Stimulated activated CD4-positive, alpha-beta T cell treated with anti-CD3 and anti-CD28 coated beads, TNF-alpha, amount 100 ng/mL, for 1 hour (primary cell): ENCODE results near the gene TTC23L.
A peak's percentile ranks its signal among the peaks of the same experiment; 100 is the strongest.

Source experiments
- DNase-seq, 3 donors: peaks; one replicate each; pipeline ENCODE4 v3.0.0-alpha.2; 2020; ENCODE audit warnings: low read depth in 3 of 3, low spot score in 1 of 3

The TTC23L gene

DNA sequence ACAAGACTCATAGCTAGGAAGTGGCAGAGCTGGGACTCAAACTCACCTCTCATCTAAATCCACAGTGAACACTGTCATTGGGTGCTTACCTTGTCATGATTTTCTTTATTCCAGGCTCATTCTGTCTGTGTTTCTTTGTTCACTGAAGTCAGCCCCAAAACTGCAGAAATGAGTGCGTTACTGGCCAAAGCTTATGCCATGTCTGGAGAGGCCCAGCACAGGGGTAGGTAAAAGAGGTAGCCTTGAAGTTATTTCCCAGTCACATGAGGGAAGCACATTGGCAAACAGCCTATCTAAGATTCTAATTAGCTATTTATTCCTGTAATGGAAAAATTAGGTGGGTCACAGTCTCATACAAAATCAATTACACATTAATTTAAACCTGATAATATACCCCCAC, 29.8 kb downstream of the TTC23L start:
- no peak for DNase-seq

- DNase-seq: no peak
Observed at GRCh38 chr5:34869256-34869655, 30.3 kb downstream of the TTC23L start.

- no peak for DNase-seq
Observed at GRCh38 chr5:34870382-34870781, 31.4 kb downstream of the TTC23L start.

GRCh38 chr5:34876275-34876674, 37.3 kb downstream of the TTC23L start:
- DNase-seq: no peak

DNA sequence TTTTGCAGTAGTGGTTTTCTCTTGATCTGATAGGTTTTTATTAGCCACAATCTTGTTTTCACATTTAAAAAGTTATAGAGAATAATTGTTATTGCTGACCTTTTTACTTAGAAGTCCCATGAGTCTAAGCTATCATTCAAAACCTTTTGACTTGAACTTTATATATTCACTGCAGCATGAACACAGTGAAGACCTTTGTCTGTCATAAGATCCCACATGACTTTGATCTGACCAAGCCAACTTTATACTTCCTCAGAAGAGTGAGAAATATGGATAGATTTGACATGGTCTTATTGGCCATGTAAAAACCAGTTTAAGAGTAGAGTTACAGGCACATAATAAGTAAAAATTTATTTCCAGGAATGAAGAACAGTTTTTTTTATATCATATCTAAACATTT, 42.3 kb downstream of the TTC23L start:
- no peak for DNase-seq

GRCh38 chr5:34886392-34887119, 47.6 kb downstream of the TTC23L start:
- DNase-seq: no peak

DNA sequence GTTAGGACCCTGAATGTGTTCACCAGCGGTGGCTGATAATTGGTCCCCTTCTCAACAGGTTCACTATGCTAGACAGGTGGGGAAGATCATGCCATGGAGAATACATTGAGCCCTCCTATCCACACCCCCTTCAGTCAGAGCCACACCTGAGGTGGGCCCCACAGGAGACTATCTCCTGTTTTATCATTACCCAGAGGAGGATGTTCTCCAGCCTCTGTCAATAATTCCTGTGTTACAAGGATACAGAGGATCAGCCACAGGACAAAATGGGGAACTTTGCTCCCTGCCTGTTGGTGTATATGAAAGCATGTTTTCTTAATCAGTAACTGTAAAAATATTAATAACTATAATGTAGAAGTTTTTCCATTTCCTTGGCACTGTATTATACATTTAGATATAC, 50.4 kb downstream of the TTC23L start:
- DNase-seq: no peak

DNA sequence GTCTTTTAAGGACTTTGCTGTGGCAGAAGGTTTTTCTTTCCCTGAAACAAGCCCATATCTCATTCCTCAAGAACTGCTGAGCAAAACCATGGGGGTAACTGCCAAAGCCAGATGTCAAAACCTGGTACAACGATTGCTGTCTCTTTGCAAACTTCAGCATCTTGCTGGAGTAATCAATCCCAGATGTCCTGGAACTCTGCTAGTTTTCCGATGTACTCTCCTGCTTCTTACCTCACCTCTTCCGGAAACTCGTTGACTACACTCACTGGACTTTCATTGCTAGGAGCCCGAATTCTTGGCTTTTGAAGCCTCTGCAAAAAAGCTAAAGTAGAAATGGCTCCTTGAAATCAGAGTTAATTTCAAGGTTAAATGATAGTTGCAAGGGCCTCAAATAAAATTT, 53.0 kb downstream of the TTC23L start:
- no peak for DNase-seq

DNA sequence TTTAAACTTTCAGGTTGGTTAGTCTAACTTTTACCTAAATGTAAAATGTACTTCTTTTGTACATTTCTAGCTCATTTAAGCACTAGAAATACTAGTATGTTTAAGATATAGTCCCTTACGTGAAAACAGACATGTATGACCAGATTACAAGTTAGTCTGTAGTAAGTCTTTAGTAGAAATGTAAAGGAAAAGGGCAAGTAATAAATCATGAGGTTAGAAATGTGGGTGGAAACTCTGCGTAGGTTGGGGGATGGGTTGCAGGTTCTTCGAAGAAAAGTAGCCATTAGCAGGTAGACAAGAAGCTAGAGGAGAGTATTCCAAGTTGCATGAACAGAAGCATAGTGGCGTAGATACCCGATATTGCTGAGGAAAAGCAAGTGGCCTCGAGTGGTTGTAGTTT, 53.5 kb downstream of the TTC23L start:
- no peak for DNase-seq

GRCh38 chr5:34894716-34895115, 55.8 kb downstream of the TTC23L start:
- DNase-seq: no peak

- DNase-seq: no peak
Observed at GRCh38 chr5:34895641-34896419, 56.9 kb downstream of the TTC23L start.

DNA sequence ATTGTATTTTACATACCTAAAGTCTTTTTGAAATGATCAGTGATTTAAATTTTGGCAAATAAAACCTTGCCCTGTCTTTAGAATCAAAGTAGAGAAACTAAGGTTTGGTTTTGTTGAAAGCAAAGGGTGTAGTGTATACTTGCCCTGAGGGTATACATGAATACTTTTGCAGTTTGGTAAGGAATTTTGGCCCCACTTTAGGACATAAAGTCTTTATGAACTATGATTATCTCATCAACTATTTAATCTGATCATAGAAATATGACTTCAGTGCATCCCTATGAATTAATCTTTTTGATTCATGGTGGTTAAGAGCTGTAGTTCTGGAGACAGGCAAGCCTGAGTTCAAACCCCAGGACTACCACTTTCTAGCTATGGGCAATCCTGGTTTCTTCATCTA, 58.7 kb downstream of the TTC23L start:
- DNase-seq: no peak

DNA sequence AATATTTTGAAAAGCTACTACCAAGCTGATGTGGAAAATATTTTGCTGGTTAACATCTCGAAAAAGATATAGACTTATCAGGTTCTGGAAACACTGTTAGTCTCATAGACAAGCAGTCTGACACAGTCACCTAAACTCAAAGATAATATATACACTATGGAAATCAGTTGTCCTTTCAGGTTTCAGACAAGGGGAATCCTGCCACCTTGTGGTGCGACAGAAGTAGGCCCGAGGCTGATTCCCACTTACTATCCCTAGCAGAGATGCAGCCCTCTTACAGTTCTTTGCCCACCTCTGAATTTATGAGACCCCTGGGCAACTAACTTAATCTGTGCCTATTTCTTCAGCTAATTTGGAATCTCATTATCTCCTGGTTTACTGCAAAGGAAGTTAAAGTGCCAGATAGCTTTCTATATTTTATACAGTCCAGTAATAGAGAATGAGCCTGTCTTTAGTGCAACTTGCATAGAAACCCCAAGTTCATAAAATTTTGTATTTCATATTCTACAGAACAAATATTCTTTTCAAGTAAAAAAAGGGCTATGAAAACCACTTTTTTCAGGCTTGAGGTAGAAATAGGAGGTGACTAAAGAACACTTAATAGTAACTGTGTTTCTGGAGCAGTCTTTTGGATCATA, 59.4 kb downstream of the TTC23L start:
- peak; percentile 27 to 39 (median 33) for DNase-seq

DNA sequence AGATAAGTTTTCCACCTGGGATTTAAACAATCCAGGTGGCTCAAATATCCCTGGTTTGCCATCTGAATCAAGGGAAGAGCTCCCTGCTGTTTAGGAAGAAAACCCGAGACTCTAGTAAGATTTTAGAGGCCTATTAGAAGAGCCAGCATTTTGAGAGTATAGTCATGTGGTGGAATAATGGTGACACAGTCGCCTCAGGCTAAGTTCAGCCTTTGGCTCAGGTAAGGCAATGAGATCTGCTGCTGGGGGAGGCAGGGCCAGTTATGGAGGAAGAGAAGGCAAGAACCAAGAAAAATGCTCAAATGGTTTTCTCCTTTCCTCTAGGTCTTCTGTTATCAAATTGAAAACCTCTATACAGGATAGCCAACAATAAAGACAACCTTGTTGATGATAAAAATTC, 60.1 kb downstream of the TTC23L start:
- DNase-seq: no peak

- DNase-seq: no peak
Observed at GRCh38 chr5:34900652-34901051, 61.7 kb downstream of the TTC23L start.

- no peak for DNase-seq
Observed at GRCh38 chr5:34903260-34903659, 64.3 kb downstream of the TTC23L start.

DNA sequence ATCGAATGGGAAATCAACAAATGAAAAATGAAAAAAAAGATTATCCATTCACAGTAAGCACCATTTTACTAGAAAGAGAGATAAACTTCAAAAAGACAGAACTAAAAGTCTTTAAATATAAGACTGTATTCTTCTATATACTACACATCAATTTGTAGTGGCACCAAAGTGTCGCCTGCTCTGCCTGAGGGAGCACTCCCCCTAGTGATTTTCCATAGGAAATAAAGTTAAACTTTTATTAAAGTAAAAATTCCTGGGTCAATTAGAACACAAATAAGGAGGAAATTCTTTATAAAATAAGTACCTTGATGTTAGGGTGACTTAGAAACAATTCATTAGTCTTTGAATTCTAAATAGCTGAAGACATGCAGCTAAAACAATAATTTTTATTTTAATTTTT, 66.6 kb downstream of the TTC23L start:
- DNase-seq: no peak

GRCh38 chr5:34913072-34913471, 74.1 kb downstream of the TTC23L start:
- DNase-seq: no peak

DNA sequence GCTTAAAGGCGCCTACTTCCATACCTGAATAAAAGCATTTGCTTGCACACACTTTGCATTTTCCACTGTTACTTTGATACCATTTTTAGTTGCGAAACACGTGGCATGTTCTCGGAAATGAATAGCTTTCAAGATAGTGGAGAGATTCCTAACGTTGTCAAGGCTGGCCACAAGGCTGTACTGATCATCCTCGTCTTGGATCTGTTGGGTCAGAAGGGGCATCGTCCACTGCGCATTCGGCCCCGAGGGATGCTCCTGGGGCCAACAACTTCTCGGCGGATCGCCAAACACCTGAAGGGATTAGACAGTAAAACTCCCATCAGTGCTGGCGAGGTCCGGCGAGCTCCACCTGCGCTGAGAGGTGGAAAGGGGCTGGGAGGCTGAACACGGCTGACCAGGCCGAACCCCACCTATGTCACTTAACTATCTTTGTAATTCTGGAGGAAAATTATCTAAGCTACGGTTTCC, 75.7 kb downstream of the TTC23L start:
- DNase-seq: peak in 1 of 3 donors; percentile 8

DNA sequence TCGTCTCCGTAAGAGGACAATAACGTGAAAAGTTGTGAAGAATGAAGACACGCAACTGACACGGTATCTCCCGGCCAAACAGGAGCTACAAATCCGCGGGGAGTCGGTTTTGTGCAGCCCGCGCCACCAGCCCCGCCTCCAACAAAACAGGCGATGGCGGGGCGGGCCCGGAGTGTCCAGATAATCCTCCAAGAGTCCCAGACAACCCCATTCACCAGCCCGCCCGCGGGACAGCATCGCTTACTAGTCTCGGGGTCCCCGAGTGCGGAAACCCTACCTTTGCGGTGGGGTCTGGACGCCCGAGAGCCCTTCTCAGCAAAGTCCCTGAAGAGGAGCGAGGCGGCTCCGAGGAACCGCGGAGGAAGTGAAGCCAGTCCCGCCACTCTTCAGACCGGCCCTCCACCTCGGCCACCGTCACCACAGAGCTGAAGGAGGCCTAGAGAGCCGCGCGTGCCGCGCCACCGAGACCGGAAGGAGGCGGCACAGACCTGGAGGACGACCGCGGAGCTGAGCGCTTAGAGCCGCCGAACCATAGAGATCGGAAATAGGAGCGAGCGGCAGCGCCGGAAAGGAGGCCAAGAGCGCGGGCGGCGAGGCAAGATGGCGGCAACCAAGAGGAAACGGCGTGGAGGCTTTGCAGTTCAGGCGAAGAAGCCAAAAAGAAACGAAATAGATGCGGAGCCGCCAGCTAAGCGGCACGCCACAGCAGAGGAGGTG, 76.3 kb downstream of the TTC23L start, which contains the start of the genes BRIX1 and RAD1:
Gene BRIX1 (plus strand): TSS at position 573 of the 717 bp plus-strand sequence. CDS start 28 bp downstream, at position 601.
Gene RAD1 (minus strand): TSS at position 366 of the 717 bp plus-strand sequence. CDS start 612 bp downstream, outside the sequence.
- DNase-seq: peak; percentile 79 to 88 (median 82)

GRCh38 chr5:34915856-34916192, 76.9 kb downstream of the TTC23L start:
- no peak for DNase-seq
